HS-5 (cell line): ENCODE measurements around the gene RPGRIP1L.

Experiments
- DNase-seq: peaks from one replicate; pipeline ENCODE4 v3.0.0-alpha.2; 2012; ENCODE audit warnings: low read depth

The RPGRIP1L gene

DNA sequence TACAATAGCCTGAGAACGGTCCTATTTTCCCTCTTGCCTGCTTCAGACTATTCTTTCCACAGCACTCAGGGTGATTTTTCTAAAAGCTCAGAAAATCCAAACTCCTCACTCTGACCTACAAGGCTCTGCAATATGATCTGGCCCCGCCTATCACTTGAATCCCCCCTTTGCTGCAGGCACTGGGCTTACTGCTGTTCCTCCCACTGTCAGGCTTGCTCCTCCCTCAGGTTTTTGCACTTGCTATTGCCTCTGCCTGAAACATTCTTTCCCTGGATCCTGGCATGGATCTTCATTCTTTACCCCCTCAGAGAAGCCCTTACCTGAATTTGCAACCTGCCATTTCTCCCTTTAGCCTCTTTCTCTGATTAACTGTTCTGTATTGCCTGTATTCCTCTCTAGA lies 52.3 kb downstream of the RPGRIP1L start:
- DNase-seq = no peak

DNA sequence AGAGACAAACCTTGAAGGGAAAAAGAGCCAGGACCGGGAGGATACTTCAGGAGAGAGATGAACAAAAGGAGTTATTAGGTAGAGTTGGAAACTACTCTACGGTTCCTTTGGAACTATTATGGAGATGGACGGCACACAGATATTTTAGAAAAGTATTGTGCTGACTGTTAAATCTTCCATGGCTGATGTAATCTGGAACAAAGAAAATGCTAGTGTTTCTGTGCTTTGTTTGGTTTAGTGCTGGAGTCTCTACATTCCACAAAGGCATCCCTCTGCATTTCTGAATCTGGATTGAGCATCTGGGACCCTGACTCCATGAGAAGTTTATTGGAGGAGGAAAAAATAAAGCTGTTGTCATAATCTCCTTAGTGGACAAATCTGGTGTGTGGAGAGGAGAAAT lies 57.2 kb downstream of the RPGRIP1L start:
- DNase-seq = no peak

- no peak for DNase-seq
These were observed 60.2 kb downstream of the RPGRIP1L start for GRCh38 chr16:53643474-53643873.

GRCh38 chr16:53642094-53642493 lies 61.6 kb downstream of the RPGRIP1L start:
- no peak for DNase-seq

GRCh38 chr16:53636978-53637377 lies 66.7 kb downstream of the RPGRIP1L start:
- DNase-seq = no peak

DNA sequence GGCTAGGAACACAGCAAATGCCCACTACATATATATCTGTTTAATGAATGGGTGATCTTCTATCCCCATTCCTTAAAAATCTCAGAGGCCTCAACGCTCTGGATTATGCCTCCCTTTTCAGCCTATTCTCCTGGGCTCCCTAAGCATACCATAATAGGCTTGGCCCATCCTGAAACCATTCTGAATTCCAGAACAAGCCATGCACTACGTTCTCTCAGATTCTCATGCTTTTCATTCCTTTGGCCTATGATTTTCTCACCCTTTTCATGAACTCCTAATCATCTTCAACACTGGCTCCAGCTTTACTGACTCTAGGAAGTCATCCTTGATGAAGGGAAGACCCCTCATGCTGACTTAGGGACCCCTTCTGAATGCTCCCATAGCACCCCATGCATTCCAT lies 71.1 kb downstream of the RPGRIP1L start:
- no peak for DNase-seq

DNA sequence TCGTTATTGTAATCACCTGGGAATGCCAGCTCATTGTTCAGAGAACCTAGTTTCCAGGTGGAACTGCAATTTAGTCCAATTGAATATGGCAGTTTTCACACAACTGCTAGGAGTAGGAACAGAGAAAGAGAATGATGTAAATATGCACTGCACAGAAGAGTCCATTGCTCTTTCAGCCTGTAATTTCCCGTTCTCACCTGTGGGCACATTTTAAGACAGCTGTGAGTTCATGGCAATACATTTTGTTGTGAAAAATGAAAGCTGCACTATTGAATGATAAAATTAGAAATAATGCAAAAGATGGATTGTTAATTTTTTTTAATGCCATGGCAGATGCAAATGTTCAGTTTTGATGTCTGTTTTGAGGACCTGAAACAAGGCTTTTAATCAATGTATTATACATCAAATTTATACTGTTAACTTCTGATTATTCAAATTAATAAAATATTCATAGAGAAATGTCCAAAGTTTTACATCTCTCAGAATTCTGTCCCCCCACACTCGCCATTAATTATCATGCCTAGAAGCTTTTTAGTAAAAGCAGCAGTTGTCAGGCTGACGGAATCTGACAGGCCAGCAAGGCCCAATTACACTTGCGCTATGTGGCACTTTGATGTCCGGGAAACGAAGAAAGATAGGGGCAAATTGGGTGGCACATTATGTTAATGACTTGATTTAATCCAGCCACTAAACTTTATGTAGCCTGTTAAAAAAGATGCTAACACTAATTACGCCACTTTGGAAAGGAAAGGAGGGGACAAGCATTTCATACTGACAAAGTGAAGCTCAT lies 72.2 kb downstream of the RPGRIP1L start:
- DNase-seq = no peak

GRCh38 chr16:53629607-53630312 lies 73.9 kb downstream of the RPGRIP1L start:
- DNase-seq = no peak

- no peak for DNase-seq
These were observed 74.5 kb downstream of the RPGRIP1L start for GRCh38 chr16:53629151-53629550.

- DNase-seq = no peak
These were observed 76.8 kb downstream of the RPGRIP1L start for GRCh38 chr16:53626811-53627210.

GRCh38 chr16:53626161-53626560 lies 77.5 kb downstream of the RPGRIP1L start:
- no peak for DNase-seq

DNA sequence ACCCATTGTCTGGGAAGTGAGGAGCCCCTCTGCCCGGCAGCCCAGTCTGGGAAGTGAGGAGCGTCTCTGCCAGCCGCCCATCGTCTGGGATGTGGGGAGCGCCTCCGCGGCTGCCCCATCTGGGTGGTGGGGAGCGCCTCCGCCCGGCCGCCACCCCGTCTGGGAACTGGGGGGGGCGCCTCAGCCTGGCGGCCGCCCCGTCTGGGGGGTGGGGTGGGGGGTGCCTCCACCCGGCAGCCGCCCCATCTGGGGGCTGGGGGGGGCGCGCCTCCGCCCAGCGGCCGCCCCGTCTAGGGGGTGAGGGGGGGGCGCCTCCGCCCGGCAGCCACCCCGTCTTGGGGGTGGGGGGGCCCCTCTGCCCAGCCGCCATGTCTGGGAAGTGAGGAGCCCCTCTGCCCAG lies 78.4 kb downstream of the RPGRIP1L start:
- DNase-seq = no peak

DNA sequence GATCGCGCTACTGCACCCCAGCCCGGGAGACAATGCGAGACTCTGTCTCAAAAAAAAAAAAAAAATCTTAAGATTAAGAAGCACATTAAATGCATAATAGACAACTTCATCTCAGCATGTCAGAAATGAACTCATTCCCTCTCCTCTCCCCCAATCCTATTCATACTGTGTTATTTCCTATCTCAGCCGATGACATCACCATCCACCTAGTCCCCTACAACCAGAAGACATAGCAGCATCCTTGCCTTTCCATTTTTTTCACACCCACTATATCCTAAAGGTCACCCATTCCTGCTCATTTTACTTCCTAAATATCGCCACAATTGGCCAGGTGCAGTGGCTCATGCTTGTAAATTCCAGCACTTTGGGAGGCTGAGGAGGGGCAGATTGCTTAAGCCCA lies 81.3 kb downstream of the RPGRIP1L start:
- DNase-seq = no peak

- DNase-seq = no peak
These were observed 83.2 kb downstream of the RPGRIP1L start for GRCh38 chr16:53620476-53620875.

GRCh38 chr16:53619235-53619634 lies 84.4 kb downstream of the RPGRIP1L start:
- no peak for DNase-seq

DNA sequence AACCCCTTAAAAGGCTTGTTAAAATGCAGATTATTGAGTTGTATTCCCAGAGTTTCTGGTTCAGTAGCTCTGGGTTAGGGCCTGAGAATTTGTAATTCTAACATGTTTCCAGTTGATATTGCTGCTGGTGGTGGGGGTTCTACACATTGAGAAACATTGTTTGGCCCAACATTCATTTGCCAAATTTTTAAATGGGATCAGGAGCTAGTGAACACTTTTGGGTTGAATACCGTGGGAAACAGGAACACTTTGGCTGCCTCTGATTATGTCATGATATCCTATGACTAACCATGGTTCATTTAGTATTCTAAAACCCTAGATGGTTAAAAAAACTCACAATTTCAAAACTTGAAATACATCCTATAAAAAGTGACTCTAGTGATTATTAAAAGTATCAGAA lies 89.3 kb downstream of the RPGRIP1L start:
- no peak for DNase-seq

GRCh38 chr16:53612003-53612402 lies 91.7 kb downstream of the RPGRIP1L start:
- DNase-seq = no peak

DNA sequence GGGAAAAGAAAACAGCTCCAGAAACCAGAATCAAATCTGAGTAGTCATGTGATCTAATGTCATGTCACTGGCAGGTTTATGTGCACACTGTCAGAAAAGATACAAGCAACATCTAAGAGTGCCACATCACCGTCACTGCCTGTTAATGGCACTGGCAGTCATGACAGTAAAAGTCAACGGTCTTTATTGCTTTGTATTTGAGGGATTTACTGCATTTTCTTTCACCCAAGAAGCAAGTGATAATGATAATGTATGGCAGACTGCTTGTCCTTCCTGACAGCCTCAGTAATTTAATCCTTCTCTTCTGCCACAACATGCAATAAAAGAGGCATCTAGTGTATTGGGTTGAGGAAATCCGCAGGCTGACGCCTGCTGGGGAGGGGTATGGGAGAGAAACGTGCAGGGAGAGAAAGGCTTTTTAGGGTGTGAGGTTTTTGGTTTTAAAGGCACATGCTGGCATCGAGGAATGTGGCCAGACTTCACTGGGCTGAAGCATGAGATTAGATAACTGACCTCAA lies 92.4 kb downstream of the RPGRIP1L start:
- DNase-seq = no peak

DNA sequence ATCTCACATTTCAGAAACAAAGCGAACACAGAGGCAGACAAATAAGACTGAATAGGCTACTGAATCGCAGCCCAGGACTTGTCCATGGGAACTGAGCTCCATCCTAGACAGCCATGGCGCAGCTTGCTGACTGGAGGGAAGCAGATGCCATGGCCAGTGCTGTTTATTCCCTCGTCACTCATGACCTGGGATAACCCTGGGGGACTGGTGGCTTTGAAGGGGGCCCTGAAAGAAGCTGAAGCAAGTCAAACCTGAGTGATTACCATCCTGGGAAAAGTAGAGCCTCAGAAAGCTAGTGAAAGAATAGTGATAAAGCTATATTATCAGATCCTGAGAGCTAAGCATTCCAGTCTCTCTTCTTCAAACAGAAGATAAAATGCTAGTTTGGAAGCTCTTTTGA lies 94.1 kb downstream of the RPGRIP1L start:
- no peak for DNase-seq

DNA sequence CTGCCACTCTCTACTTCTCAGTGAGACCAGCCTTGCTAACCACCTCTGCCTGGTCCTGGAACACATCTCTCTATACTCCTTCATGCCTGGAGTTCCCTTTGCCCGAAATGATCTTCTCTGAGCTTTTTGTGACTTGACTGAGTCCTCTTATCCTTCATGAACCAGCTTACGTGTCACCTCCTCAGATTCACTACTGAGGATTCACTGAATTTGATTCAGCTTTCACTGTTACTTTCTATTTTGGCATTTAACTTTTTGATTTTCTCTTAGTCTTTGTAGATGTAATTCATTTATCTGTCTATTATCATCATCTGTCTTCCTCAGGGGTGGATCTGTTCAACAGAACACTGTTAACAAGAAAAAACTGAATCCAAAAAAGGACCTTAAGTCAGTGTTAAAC lies 95.6 kb downstream of the RPGRIP1L start:
- DNase-seq = no peak

DNA sequence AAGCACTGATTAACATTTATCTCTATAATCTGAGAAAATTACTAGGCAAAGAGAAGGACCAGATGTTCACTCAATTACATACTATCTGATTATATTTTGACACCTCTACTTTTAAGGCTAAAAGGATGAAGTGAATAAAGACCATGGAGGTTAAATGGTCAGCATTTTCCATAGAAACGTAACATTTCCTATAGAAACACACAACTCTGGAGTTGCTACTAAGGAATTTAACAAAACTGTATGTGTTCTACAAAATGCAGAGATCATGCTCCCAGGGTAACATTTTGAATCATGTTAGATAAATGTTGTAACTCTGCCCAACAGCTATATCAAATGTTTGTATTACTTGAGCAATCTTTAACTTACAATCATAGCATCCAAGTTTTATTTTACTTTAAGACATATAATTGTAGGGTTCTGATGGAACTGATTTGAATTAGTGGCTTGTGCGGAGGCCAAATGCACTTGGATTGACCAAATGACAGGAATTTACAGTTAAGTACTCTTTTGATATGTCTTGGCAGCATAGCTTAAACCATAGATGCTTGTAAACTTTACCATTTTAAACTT lies 97.7 kb downstream of the RPGRIP1L start:
- no peak for DNase-seq

- DNase-seq = no peak
These were observed 98.3 kb downstream of the RPGRIP1L start for GRCh38 chr16:53605356-53605755.

GRCh38 chr16:53601961-53602360 lies 101.7 kb downstream of the RPGRIP1L start:
- DNase-seq = no peak
